NCI-H128 (cell line): ENCODE measurements around the gene MAPK10.

Experiments
- DNase-seq: peaks from one replicate; lab custom pipeline; 2025; ENCODE audit not compliant: unreplicated experiment; lab: John Stamatoyannopoulos, UW

MAPK10 gene

DNA sequence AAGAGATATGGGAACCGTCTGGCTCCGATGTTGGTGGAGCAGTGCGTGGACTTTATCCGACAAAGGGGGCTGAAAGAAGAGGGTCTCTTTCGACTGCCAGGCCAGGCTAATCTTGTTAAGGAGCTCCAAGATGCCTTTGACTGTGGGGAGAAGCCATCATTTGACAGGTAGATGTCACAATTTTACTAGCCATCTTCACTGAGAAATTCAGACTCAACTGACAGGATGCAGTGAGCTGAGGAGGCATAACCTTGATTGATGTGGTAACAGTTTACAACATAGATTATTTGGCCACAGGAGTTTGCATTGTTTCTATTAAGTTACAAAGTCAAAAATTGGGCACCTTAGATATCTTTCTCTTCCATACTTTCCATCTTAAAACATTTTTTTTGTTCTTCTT, 417.7 kb downstream of the MAPK10 start:
- no peak for DNase-seq

DNA sequence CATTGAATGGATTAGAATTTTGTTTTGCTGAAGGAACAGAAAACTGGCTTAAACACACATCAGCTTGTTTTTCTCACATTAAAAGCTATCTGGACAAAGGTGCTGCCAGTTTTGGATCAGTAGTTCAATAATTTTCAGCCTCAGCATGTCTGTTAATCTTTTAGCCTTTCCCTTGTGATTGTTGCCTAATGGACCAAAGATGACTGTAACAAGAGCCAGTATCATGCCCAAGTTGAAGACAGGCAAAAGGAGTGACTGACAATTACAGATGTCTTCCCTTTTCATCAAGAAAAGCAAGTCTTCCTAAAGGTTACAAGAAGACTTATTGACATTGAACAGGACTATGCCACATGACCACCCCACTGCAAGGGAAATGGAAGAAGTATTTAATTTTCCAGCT, 419.7 kb downstream of the MAPK10 start:
- no peak for DNase-seq
